HL-60 (cell line): Measurements from ENCODE around the gene CAVIN3.

ENCODE experiments used
- DNase-seq, 2 experiments: peaks; one replicate each; pipeline ENCODE4 v3.0.0-alpha.2; 2010 to 2020; ENCODE audit warnings: low read depth in 1 of 2, low spot score in 1 of 2
- H3K27ac ChIP-seq: fragments of 250-450 bp; sonication (Bioruptor Pico); replicated peaks from 2 replicates; pipeline ENCODE4 v1.5.1; 2020; ENCODE audit warnings: mild to moderate bottlenecking, moderate library complexity
- H3K27me3 ChIP-seq: fragments of 250-450 bp; sonication (Bioruptor Pico); 2 replicates; pipeline ENCODE4 v1.5.1; 2021; ENCODE audit warnings: mild to moderate bottlenecking, moderate library complexity; ENCODE audit not compliant: insufficient read depth, poor library complexity, severe bottlenecking
- H3K4me3 ChIP-seq: replicated peaks from 2 replicates; pipeline ENCODE4 v1.5.1; 2011; ENCODE audit warnings: mild to moderate bottlenecking, control low read depth, low read length; ENCODE audit not compliant: insufficient read depth
- CTCF ChIP-seq: IDR thresholded peaks from one replicate; pipeline ENCODE4 v1.5.1; 2011; ENCODE audit warnings: low read length, control low read depth, inconsistent platforms; ENCODE audit not compliant: insufficient read depth
- GABPA ChIP-seq: IDR thresholded peaks from 2 replicates; pipeline ENCODE4 v1.6.1; 2012; ENCODE audit warnings: low read depth
- POLR2AphosphoS5 ChIP-seq: IDR thresholded peaks from 2 replicates; pipeline ENCODE4 v1.6.1; 2012; ENCODE audit warnings: low read depth
- REST ChIP-seq: IDR thresholded peaks from 2 replicates; pipeline ENCODE4 v1.6.1; 2012; ENCODE audit warnings: low read depth; ENCODE audit not compliant: insufficient replicate concordance
- SPI1 ChIP-seq: IDR thresholded peaks from 2 replicates; pipeline ENCODE4 v1.6.1; 2012; ENCODE audit warnings: low read depth, mild to moderate bottlenecking, borderline replicate concordance

CAVIN3 gene

GRCh38 chr11:6362185-6362872 lies 42.0 kb upstream of the CAVIN3 start:
- Histone ChIP-seq H3K27ac (no peak overlapping the region), H3K27me3 (no peaks in the 10 kb centered on the region), H3K4me3 (no peak overlapping the region)
- DNase-seq: no peak
- TF ChIP-seq SPI1: no peak
- TF ChIP-seq GABPA: no peak

GRCh38 chr11:6360183-6360582 lies 39.9 kb upstream of the CAVIN3 start:
- TF ChIP-seq CTCF: no peak
- no peak for TF ChIP-seq GABPA
- no peak for TF ChIP-seq SPI1
- TF ChIP-seq POLR2AphosphoS5: no peak
- TF ChIP-seq REST: no peak
- Histone ChIP-seq H3K27me3 (no peaks in the 10 kb centered on the region), H3K27ac (no peak overlapping the region), H3K4me3 (no peak overlapping the region)
- DNase-seq: no peak

GRCh38 chr11:6357222-6357621 lies 36.9 kb upstream of the CAVIN3 start:
- DNase-seq: no peak
- Histone ChIP-seq H3K27me3 (peaks cover 2% of the 10 kb centered on the region), H3K27ac (no peak overlapping the region), H3K4me3 (no peak overlapping the region)
- TF ChIP-seq POLR2AphosphoS5 (no peak), REST (no peak), CTCF (no peak), GABPA (no peak), SPI1 (no peak)

GRCh38 chr11:6356503-6357055 lies 36.3 kb upstream of the CAVIN3 start:
- peaks cover 4% of the 10 kb centered on the region for H3K27me3 ChIP-seq
- no peak for DNase-seq
- H3K4me3 ChIP-seq: no peak overlapping the region
- no peak for TF ChIP-seq CTCF
- TF ChIP-seq SPI1: no peak
- TF ChIP-seq REST: no peak
- no peak for TF ChIP-seq GABPA
- no peak for TF ChIP-seq POLR2AphosphoS5
- H3K27ac ChIP-seq: no peak overlapping the region
